HUDEP-2 (cell line): ENCODE measurements around the gene PPP1R12A.
"Not testable (repeated sequence)": the region's sequence is repeated elsewhere in the genome, so short reads cannot be mapped to it uniquely, and the experiment has no call there.

ENCODE experiments used
- DNase-seq, 76 experiments: peaks; one replicate each; lab custom pipeline; 2025; ENCODE audit not compliant: unreplicated experiment in 76 of 76; lab: John Stamatoyannopoulos, UW

Gene PPP1R12A

GRCh38 chr12:79847417-79847816 lies 87.5 kb downstream of the PPP1R12A start:
- no peak for DNase-seq

- DNase-seq: no peak
Observed at GRCh38 chr12:79844693-79845092, 90.2 kb downstream of the PPP1R12A start.

GRCh38 chr12:79843978-79844377 lies 90.9 kb downstream of the PPP1R12A start:
- no peak for DNase-seq

- no peak for DNase-seq
Observed at GRCh38 chr12:79842630-79843029, 92.3 kb downstream of the PPP1R12A start.

- DNase-seq: no peak
Observed at GRCh38 chr12:79841878-79842265, 93.0 kb downstream of the PPP1R12A start.

GRCh38 chr12:79841248-79841877 lies 93.5 kb downstream of the PPP1R12A start:
- no peak for DNase-seq

- DNase-seq: no peak
Observed at GRCh38 chr12:79838359-79838758, 96.5 kb downstream of the PPP1R12A start.

- no peak for DNase-seq
Observed at GRCh38 chr12:79837575-79837974, 97.3 kb downstream of the PPP1R12A start.

GRCh38 chr12:79835377-79835843 lies 99.5 kb downstream of the PPP1R12A start:
- DNase-seq: no peak

- DNase-seq: no peak
Observed at GRCh38 chr12:79834712-79835376, 100.1 kb downstream of the PPP1R12A start.

- DNase-seq: no peak
Observed at GRCh38 chr12:79830440-79830839, 104.5 kb downstream of the PPP1R12A start.

GRCh38 chr12:79828924-79829323 lies 106.0 kb downstream of the PPP1R12A start:
- DNase-seq: no peak

GRCh38 chr12:79827484-79827883 lies 107.4 kb downstream of the PPP1R12A start:
- DNase-seq: no peak

- DNase-seq: no peak
Observed at GRCh38 chr12:79826267-79827128, 108.4 kb downstream of the PPP1R12A start.

GRCh38 chr12:79822475-79822874 lies 112.4 kb downstream of the PPP1R12A start:
- no peak for DNase-seq

GRCh38 chr12:79818856-79819255 lies 116.0 kb downstream of the PPP1R12A start:
- DNase-seq: peak in 7 of 76 experiments; percentile 2 to 30 (median 7)

GRCh38 chr12:79784366-79785065 lies 150.4 kb downstream of the PPP1R12A start:
- not testable (repeated sequence) for DNase-seq

- DNase-seq: peak in 1 of 76 experiments; percentile 1
Observed at GRCh38 chr12:79782172-79782900, 152.6 kb downstream of the PPP1R12A start.

- no peak for DNase-seq
Observed at GRCh38 chr12:79778802-79779448, 156.0 kb downstream of the PPP1R12A start.

- DNase-seq: no peak
Observed at GRCh38 chr12:79776111-79776510, 158.8 kb downstream of the PPP1R12A start.
